ENCODE results near the gene UQCRHL. TPM values are rescaled to one million over a fixed set of nuclear protein-coding genes. Genes with fewer than 3 reads are reported as not detected.

Gene UQCRHL
- total and polyA plus RNA-seq, 2 of the 4 experiments (the other 2 are of a cell fraction): 1.4 to 2.4 TPM

DNA sequence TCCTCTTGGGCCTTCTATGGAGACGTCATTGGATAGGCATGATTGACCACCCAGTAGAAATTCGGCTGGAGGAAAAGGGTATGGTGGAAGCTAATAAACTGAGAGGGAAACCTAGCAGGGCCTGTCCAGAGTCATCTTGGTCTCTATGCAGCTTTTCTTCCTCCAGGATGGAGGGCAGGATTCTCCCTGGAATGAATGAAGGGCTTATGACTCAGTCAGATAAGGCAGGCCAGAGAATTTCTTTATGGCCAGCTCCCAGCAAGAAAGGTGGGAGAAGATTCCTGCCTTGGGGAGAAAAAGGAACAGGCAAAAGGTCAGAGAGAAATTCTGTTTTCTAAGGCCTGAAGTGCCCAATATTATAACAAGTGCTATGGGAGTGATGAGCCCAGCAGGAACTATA is 31.7 kb downstream of the UQCRHL start:
- peaks cover 8% of the 10 kb centered on the region; the same call in 1 of the 2 replicates for H3K9me1 ChIP-seq (ENCODE audit: insufficient read depth, low read length)
- no peaks in the 10 kb centered on the region for H3K4me1 ChIP-seq (ENCODE audit: control insufficient read depth, insufficient read depth, low read length)
- H3K23ac ChIP-seq (ENCODE audit: low read depth, low read length): no peak overlapping the region
- no peak overlapping the region for H2BK15ac ChIP-seq (ENCODE audit: low read depth, low read length)
- H3K4me3 ChIP-seq (ENCODE audit: insufficient read depth, low read depth, low read length): no peak overlapping the region
- dilution Hi-C loops (cut with HindIII; ENCODE audit: low sequenced_read_pairs, unreplicated experiment) (no loop called here), intact Hi-C loops (cut with micrococcal nuclease) (no loop called here), in situ Hi-C loops (cut with MboI; ENCODE audit: low sequenced_read_pairs) (loop anchor here (25.0 kb wide), 1 partner anchor 412 kb away; no protein-coding TSS in a partner anchor)
- no peak overlapping the region for H3K4ac ChIP-seq (ENCODE audit: low read depth, low read length)
- no peaks in the 10 kb centered on the region for H3K27me3 ChIP-seq (ENCODE audit: control insufficient read depth, insufficient read depth, low read length)
- H4K20me1 ChIP-seq (ENCODE audit: insufficient read depth, low read length): peaks cover 11% of the 10 kb centered on the region
- 100% methylated on average over 1 of the region's 2 CpGs; no CpG with 5 or more reads in 1 of the 2 experiments for WGBS, 2 experiments (ENCODE audit: extremely low coverage in 2 of 2, insufficient read length in 1 of 2)
- no peak overlapping the region for H2AFZ ChIP-seq (replicated peaks; ENCODE audit: low read length, poor library complexity)
- H2AK9ac ChIP-seq (replicated peaks; ENCODE audit: low read depth, low read length, poor library complexity): no peak overlapping the region
- H3K36me3 ChIP-seq (ENCODE audit: control insufficient read depth, insufficient read depth, low read length): peaks cover 73% of the 10 kb centered on the region
- H4K8ac ChIP-seq (ENCODE audit: low read depth in 2 of 2, low read length in 2 of 2): no peak overlapping the region
- TF ChIP-seq, protein P1, sequence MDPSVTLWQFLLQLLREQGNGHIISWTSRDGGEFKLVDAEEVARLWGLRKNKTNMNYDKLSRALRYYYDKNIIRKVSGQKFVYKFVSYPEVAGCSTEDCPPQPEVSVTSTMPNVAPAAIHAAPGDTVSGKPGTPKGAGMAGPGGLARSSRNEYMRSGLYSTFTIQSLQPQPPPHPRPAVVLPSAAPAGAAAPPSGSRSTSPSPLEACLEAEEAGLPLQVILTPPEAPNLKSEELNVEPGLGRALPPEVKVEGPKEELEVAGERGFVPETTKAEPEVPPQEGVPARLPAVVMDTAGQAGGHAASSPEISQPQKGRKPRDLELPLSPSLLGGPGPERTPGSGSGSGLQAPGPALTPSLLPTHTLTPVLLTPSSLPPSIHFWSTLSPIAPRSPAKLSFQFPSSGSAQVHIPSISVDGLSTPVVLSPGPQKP (IDR thresholded peaks at IDR 0.05; ENCODE audit: borderline replicate concordance, low read depth, low read length): no peak
- TF ChIP-seq CHD1 (IDR thresholded peaks at IDR 0.05; ENCODE audit: low read depth, low read length) (no peak), RFX5 (IDR thresholded peaks at IDR 0.05; ENCODE audit: low read depth, low read length) (no peak), RAD21 (IDR thresholded peaks at IDR 0.05; ENCODE audit: low read length) (no peak), MAZ (IDR thresholded peaks at IDR 0.05; ENCODE audit: borderline replicate concordance, low read depth, low read length) (no peak), FOS (IDR thresholded peaks at IDR 0.05; ENCODE audit: low read depth, low read length) (no peak), MAFK (IDR thresholded peaks at IDR 0.05; ENCODE audit: low read depth, low read length) (no peak), CEBPB (IDR thresholded peaks at IDR 0.05; ENCODE audit: low read depth, low read length) (no peak), NFE2L2 (IDR thresholded peaks at IDR 0.05; ENCODE audit: low read depth, low read length) (no peak), POLR2A (IDR thresholded peaks at IDR 0.05; ENCODE audit: low read depth, low read length) (no peak), BHLHE40 (IDR thresholded peaks at IDR 0.05; ENCODE audit: low read depth, low read length) (no peak)
- TF ChIP-seq, protein P2, sequence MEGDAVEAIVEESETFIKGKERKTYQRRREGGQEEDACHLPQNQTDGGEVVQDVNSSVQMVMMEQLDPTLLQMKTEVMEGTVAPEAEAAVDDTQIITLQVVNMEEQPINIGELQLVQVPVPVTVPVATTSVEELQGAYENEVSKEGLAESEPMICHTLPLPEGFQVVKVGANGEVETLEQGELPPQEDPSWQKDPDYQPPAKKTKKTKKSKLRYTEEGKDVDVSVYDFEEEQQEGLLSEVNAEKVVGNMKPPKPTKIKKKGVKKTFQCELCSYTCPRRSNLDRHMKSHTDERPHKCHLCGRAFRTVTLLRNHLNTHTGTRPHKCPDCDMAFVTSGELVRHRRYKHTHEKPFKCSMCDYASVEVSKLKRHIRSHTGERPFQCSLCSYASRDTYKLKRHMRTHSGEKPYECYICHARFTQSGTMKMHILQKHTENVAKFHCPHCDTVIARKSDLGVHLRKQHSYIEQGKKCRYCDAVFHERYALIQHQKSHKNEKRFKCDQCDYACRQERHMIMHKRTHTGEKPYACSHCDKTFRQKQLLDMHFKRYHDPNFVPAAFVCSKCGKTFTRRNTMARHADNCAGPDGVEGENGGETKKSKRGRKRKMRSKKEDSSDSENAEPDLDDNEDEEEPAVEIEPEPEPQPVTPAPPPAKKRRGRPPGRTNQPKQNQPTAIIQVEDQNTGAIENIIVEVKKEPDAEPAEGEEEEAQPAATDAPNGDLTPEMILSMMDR (conservative IDR thresholded peaks at IDR 0.05; ENCODE audit: low read depth, low read length): no peak
- TF ChIP-seq, protein P3, sequence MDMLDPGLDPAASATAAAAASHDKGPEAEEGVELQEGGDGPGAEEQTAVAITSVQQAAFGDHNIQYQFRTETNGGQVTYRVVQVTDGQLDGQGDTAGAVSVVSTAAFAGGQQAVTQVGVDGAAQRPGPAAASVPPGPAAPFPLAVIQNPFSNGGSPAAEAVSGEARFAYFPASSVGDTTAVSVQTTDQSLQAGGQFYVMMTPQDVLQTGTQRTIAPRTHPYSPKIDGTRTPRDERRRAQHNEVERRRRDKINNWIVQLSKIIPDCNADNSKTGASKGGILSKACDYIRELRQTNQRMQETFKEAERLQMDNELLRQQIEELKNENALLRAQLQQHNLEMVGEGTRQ (IDR thresholded peaks at IDR 0.05; ENCODE audit: low read depth, low read length): no peak
- H2AK5ac ChIP-seq (ENCODE audit: low read depth, low read length): no peak overlapping the region
- no peak overlapping the region for H3K14ac ChIP-seq (replicated peaks; ENCODE audit: low read depth, low read length)
- no peak overlapping the region for H2BK5ac ChIP-seq (ENCODE audit: low read depth, low read length, poor library complexity, severe bottlenecking)
- no peak overlapping the region for H3K9ac ChIP-seq (ENCODE audit: low read depth, low read length)
- no peak overlapping the region for H3K4me2 ChIP-seq (ENCODE audit: low read depth, low read length)
- H3K27ac ChIP-seq (ENCODE audit: insufficient read depth, low read length): no peak overlapping the region
- POLR2A ChIA-PET (ENCODE audit: unreplicated experiment): no interaction called here
- no peak overlapping the region for H3K18ac ChIP-seq (ENCODE audit: low read depth, low read length)
- no peak overlapping the region for H2BK20ac ChIP-seq (ENCODE audit: low read depth, low read length)
- peak; percentile 43 for ATAC-seq (ENCODE audit: low read depth)
- no peak overlapping the region for H4K5ac ChIP-seq (ENCODE audit: low read depth, low read length)
- H4K91ac ChIP-seq (ENCODE audit: insufficient read depth, low read depth, low read length): no peak overlapping the region
- no peak overlapping the region for H2BK120ac ChIP-seq (ENCODE audit: low read depth, low read length)
- peak; percentile 57 for DNase-seq
- H3K56ac ChIP-seq (ENCODE audit: extremely low read depth, insufficient read depth, low read length): no peak overlapping the region
- CTCF ChIA-PET: no interaction called here
- H3K9me3 ChIP-seq (ENCODE audit: control insufficient read depth, insufficient read depth, low read length): no peaks in the 10 kb centered on the region
- peaks cover 11 to 24% of the 10 kb centered on the region in 2 experiments; a peak in 3 of 4 replicates for H3K79me1 ChIP-seq (ENCODE audit: low read depth in 1 of 2, low read length in 2 of 2)
- BruUV-seq (replicated peaks): no TSS peak

All from IMR-90 (cell line).